GM21390 (cell line): ENCODE results near the gene POU2F1.
A peak's percentile ranks its signal among the peaks of the same experiment; 100 is the strongest.

ENCODE experiments used
- ATAC-seq: cut with Tn5 transposase; IDR thresholded peaks from one replicate; pipeline ENCODE4 v1.9.1; 2021; ENCODE audit not compliant: unreplicated experiment

POU2F1 gene

GRCh38 chr1:167270349-167271092, 49.8 kb downstream of the POU2F1 start:
- no peak for ATAC-seq

DNA sequence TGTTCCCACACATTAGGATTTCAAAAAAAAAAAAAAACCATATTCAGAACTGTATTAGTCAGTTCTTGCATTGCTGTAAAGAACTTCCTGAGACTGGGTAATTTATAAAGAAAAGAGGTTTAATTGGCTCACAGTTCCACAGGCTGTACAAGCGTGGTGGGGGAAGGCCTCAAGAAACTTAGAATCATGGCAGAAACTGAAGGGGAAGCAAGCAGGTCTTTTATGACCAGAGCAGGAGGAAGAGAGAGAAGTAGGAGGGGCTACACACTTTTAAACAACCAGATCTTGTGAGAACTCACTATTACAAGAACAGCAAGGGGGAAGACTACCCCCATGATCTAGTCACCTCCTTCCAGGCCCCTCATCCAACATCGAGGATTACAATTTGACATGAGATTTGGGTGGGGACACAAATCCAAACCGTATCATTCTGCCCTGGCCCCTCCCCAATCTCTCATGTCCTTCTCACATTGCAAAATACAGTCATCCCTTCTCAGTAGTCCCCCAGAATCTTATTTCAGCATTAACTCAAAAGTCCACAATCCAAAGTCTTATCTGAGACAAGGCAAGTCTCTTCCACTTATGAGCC, 51.8 kb downstream of the POU2F1 start:
- ATAC-seq = no peak

DNA sequence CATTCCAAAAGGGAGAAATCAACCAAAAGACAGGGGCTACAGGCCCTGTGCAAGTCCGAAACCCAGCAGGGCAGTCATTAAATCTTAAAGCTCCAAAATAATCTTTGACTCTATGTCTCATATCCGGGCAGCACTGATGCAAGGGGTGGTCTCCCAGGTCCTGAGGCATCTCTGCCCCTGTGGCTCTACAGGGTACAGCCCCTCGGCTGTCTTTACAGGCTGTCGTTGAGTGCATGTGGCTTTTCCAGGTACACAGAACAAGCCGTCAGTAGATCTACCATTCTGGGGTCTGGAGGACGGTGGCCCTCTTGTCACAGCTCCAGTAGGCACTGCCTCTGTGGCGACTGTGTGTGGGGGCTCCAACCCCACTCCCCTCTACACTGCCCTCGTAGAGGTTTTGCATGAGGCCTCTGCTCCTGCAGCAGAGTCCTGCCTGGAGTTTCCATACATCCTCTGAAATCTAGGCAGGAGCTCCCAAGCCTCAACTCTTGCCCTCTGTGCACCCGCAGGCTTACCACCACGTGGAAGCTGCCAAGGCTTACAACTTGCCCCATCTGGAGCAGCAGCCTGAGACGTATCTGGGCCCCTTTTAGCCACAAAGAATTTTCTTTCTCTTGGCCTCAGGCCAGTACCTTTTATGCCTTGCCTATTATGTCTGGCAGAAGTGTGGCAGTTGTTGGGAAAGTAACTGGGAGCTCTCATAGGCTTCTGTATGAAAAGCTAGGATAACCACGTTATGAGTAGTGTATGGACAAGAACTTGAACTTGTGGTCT, 52.5 kb downstream of the POU2F1 start:
- no peak for ATAC-seq

GRCh38 chr1:167274061-167274460, 53.4 kb downstream of the POU2F1 start:
- no peak for ATAC-seq

- ATAC-seq = peak; percentile 90
Measured at GRCh38 chr1:167276969-167277368, 56.3 kb downstream of the POU2F1 start.

- no peak for ATAC-seq
Measured at GRCh38 chr1:167278497-167278896, 57.8 kb downstream of the POU2F1 start.

- no peak for ATAC-seq
Measured at GRCh38 chr1:167280912-167281311, 60.2 kb downstream of the POU2F1 start.

- no peak for ATAC-seq
Measured at GRCh38 chr1:167288390-167289074, 67.8 kb downstream of the POU2F1 start.

DNA sequence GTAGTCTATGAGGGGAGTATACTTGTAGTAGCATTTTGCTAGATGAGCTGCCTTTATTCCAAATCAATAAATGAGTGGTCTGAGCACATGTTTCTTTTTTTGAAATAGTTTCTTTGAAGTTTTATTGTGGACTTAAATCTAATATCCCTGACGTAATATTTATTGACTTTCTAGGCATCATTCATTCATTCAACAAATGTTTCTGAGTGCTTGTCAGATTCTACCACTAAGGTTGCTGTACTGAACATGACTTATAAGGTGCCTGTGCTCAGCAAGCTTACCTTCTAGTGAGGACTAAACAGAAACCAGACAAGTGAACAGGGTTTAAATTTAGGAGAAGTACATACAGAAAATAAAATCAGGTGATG, 68.4 kb downstream of the POU2F1 start:
- ATAC-seq = no peak

DNA sequence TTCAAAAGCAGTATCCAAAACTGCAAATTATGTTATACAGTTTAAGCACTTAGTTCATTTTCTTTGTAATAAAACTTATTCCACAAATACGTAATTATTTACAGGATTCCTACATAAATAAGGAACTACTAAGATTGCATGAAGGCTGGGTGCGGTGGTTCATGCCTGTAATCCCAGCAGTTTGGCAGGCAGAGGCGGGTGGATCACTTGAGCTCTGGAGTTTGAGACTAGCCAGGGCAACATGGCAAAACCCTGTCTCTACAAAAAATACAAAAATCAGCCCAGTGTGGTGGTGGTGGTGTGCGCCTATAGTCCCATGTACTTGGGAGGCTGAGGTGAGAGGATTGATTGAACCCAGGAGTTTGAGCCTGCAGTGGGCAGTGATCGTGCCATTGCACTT, 69.3 kb downstream of the POU2F1 start:
- no peak for ATAC-seq

- no peak for ATAC-seq
Measured at GRCh38 chr1:167291539-167292185, 71.0 kb downstream of the POU2F1 start.

DNA sequence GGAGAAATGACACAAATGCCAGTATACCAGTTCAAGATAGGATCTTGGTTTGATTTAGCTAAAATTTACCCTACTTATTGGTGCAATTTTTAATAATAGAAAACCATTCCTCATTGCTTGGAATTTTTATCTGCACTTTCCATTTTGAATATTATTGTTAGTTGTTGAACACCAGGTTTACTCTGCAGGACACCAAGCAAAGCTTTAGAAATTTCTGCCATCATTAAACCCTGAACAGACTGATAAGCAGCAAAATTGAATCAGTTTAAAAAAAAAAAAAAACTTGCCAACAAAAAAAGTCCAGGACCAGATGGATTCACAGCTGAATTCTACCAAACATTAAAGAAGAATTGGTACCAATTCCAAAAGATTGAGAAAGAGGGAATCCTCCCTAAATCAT, 71.5 kb downstream of the POU2F1 start:
- no peak for ATAC-seq

- no peak for ATAC-seq
Measured at GRCh38 chr1:167293057-167293456, 72.4 kb downstream of the POU2F1 start.

DNA sequence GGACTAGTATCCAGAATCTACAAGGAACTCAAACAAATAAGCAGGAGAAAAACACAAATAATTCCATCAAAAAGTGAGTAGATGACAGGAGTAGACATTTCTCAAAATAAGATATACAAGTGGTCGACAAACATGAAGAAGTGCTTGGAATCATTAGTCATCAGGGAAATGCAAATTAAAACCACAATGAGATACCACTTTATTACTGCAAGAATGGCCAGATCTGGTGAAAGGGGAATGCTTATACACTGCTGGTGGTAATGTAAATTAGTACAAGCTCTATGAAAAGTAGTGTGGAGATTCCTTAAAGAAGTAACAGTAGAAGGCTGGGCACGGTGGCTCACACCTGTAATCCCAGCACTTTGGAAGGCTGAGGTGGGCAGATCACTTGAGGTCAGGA, 73.8 kb downstream of the POU2F1 start:
- no peak for ATAC-seq

DNA sequence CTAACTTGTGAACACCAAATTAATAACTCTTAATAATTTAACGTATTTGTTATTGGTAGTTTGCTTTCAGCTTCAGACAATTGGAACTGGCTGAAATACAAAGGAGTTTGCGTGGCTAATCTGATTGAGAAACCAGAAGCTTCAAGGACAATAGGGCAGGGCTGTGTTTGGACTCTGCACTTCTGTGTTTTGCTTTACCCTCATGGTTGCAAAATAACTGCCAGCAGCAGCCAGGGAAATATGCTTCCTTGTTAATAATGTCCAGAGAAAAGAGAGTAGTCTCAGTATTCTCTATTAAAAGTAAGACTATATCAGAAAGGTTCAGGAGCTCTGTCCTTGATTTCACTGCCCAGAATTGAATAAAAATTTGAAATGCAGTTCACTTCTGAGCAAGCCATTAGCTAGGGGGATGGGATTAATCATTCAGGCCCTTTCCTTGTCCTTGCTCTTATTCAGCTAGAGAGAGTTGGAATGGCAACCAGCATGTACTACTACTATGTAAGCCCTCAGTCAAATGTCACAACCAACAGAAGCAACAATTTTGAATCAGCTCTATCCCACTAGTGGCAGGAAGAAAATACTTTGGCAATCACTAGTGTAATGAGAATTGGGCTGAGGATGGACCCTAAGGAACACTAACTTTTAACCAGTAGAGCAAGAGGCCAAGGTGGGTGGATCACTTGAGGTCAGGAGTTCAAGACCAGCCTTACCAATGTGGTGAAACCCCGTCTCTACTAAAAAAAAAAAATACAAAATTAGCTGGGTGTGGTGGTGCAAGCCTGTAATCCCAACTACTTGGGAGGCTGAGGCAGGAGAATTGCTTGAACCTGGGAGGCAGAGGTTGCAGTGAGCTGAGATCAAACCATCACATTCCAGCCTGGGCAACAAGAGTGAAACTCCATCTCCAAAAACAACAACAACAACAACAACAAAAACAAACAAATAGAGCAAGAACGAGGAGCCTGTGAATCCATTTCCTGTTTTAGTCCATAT, 76.8 kb downstream of the POU2F1 start:
- ATAC-seq = no peak

GRCh38 chr1:167298325-167298724, 77.6 kb downstream of the POU2F1 start:
- ATAC-seq = no peak

- ATAC-seq = no peak
Measured at GRCh38 chr1:167301355-167301754, 80.7 kb downstream of the POU2F1 start.

DNA sequence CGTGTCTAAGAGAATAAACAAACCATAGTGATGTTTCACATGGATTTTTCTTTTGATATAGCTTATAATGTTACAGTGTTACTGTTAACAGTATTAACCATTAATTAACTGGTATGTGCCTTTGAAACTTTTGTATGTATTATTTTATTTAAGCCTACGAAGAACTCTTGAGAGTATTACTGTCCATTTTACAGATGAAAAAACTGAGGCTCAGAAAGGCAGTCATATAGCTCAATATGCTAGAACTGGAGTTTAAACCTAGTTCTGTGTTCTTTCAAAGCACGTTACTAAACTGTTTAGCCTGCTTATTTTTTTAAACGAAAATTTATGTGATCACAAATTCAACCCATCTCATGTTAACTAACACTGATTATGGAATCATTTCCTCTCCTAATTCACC, 83.5 kb downstream of the POU2F1 start:
- no peak for ATAC-seq

GRCh38 chr1:167305059-167305705, 84.5 kb downstream of the POU2F1 start:
- ATAC-seq = no peak
